ENCODE measurements around the gene UGT1A7.

The UGT1A7 gene

DNA sequence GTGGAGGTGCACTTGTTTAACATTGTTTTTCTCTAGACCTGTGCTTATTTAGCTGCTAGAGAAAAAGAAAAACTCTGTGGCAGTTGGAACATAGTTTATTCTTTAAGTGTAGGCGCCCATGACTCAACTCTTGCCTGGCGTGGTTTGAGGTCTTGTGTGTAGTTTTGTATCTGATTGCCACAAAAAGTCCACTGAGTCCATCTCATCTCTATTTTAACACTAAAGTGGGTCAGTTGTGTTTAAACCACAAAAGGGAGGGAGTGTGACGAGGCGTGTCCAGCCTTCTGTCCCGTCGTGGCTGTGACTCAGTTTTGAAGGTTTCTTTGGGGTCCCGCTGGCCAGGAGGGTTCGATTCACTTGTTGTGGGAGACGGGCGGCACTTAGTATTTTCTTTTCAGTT, 25.3 kb upstream of the UGT1A7 start:
- Histone ChIP-seq H3K36me3 (ENCODE audit: control insufficient read depth, insufficient read depth, low read length) (no peaks in the 10 kb centered on the region), H3K9me3 (ENCODE audit: control insufficient read depth, insufficient read depth, low read length) (no peaks in the 10 kb centered on the region), H3K27me3 (ENCODE audit: control insufficient read depth, insufficient read depth, low read length) (no peaks in the 10 kb centered on the region), H3K4me1 (ENCODE audit: control insufficient read depth, insufficient read depth, low read length) (no peaks in the 10 kb centered on the region), H3K27ac (ENCODE audit: low read length) (no peak overlapping the region), H3K4me3 (ENCODE audit: low read length) (no peak overlapping the region)
- no peak for DNase-seq (ENCODE audit: low read depth, low spot score)
- no CpG with 5 or more reads among the region's 10 CpGs for WGBS (ENCODE audit: insufficient coverage, insufficient read length)

DNA sequence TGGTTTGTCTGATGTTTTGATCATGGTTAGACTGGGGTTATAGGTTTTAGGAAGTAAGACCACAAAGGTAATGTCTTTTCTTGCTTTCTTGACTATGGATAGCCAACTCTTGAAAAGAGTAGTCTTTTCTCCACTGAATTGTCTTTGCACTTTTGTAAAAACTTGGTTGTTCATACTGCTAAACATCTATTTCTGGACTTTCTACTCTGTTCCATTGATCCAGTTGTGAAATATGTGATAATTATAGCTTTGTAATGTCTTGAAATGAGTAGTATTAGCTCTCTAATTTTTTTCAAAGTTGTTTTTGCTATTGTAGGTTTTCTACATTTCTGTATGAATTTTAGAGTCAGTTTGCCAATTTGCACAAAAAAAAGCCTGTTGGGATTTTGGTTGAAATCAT, 23.1 kb upstream of the UGT1A7 start:
- H3K9me3 ChIP-seq (ENCODE audit: control insufficient read depth, insufficient read depth, low read length): no peaks in the 10 kb centered on the region
- H3K27ac ChIP-seq (ENCODE audit: low read length): no peak overlapping the region
- no peak overlapping the region for H3K4me3 ChIP-seq (ENCODE audit: low read length)
- H3K36me3 ChIP-seq (ENCODE audit: control insufficient read depth, insufficient read depth, low read length): no peaks in the 10 kb centered on the region
- H3K4me1 ChIP-seq (ENCODE audit: control insufficient read depth, insufficient read depth, low read length): no peaks in the 10 kb centered on the region
- no peak for DNase-seq (ENCODE audit: low read depth, low spot score)
- no peaks in the 10 kb centered on the region for H3K27me3 ChIP-seq (ENCODE audit: control insufficient read depth, insufficient read depth, low read length)

DNA sequence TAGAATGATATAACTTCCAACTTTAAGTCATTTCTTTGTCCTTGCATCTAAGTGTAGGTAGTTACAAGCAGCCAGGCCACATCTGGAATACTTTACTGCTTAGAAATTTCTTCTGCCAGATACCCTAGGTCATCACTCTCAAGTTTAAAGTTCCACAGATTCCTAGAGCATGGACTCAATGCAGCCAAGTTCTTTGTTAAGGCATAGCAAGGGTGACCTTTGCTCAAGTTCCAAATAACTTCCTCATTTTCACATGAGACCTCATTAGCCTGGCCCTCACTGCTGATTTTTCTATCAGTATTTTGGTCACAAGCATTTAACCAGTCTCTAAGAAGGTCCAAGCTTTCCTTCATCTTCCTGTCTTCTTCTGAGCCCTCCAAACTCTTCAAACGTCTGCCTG, 17.8 kb upstream of the UGT1A7 start:
- no CpG with 5 or more reads among the region's 1 CpG for WGBS (ENCODE audit: insufficient coverage, insufficient read length)
- Histone ChIP-seq H3K36me3 (ENCODE audit: control insufficient read depth, insufficient read depth, low read length) (no peaks in the 10 kb centered on the region), H3K4me1 (ENCODE audit: control insufficient read depth, insufficient read depth, low read length) (no peaks in the 10 kb centered on the region), H3K9me3 (ENCODE audit: control insufficient read depth, insufficient read depth, low read length) (no peaks in the 10 kb centered on the region), H3K27me3 (ENCODE audit: control insufficient read depth, insufficient read depth, low read length) (no peaks in the 10 kb centered on the region), H3K4me3 (ENCODE audit: low read length) (no peak overlapping the region), H3K27ac (ENCODE audit: low read length) (no peak overlapping the region)
- DNase-seq (ENCODE audit: low read depth, low spot score): no peak

DNA sequence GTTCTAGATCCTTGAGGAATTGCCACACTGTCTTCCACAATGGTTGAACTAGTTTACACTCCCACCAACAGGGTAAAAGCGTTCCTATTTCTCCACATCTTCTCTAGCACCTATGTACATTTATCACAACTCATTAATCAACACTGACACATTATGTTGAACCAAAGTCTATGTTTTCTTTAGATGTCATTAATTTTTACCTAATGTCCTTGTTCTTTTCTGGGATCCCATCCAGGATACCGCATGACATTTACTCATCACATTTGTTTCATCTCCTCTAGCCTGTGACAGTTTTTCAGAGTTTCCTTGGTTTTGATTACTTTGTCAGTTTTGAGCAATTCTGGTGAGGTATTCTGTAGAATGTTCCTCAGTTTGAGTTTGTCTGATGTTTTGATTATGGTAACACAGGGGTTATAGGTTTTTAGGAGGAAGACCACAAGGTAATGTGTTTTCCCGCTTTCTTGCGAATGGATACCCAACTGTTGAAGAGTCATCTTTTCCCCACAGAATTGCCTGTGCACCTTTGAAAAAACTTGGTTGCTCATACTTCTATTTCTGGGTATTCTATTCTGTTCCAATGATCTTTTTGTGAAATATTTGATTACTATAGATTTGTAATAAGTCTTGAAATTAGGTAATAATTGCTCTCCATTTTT, 13.0 kb upstream of the UGT1A7 start:
- Histone ChIP-seq H3K27me3 (ENCODE audit: control insufficient read depth, insufficient read depth, low read length) (no peaks in the 10 kb centered on the region), H3K4me3 (ENCODE audit: low read length) (no peak overlapping the region), H3K36me3 (ENCODE audit: control insufficient read depth, insufficient read depth, low read length) (no peaks in the 10 kb centered on the region), H3K9me3 (ENCODE audit: control insufficient read depth, insufficient read depth, low read length) (no peaks in the 10 kb centered on the region), H3K27ac (ENCODE audit: low read length) (no peak overlapping the region), H3K4me1 (ENCODE audit: control insufficient read depth, insufficient read depth, low read length) (no peaks in the 10 kb centered on the region)
- DNase-seq (ENCODE audit: low read depth, low spot score): no peak
- no CpG with 5 or more reads among the region's 4 CpGs for WGBS (ENCODE audit: insufficient coverage, insufficient read length)

DNA sequence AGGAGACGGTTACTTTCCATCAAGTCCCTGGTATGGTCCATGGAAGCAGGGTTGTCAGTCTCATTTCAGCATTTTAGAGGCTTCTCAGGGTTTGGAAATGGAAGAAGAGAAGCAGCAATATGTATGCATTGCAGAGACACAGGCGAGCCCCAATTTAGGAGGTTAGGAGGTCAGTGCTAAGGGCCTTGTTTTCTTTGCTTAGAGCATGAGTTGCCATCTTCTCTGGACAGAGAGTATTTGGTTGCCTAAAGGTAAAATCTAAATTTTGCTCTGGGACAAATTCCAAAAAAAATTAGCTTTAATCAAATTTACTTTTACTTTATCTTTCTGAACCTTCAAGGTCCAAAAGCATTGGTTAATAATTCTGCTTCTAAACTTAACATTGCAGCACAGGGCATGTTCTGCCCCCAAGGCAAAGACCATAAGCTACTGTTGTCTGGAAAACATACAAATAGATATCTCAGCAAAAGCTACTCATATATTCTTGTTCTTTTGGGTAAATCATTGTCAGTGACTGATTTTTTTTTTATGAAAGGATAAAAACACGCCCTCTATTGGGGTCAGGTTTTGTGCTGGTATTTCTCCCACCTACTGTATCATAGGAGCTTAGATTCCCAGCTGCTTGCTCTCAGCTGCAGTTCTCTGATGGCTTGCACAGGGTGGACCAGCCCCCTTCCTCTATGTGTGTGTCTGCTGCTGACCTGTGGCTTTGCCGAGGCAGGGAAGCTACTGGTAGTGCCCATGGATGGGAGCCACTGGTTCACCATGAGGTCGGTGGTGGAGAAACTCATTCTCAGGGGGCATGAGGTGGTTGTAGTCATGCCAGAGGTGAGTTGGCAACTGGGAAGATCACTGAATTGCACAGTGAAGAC, 10.2 kb upstream of the UGT1A7 start, which contains the start of gene UGT1A9:
Gene UGT1A9 (plus strand): TSS at position 609 of the 872 bp plus-strand sequence. CDS start 37 bp downstream, at position 646.
- no CpG with 5 or more reads among the region's 5 CpGs for WGBS (ENCODE audit: insufficient coverage, insufficient read length)
- H3K4me3 ChIP-seq (ENCODE audit: low read length): no peak within 1 kb of the TSS
- H3K27ac ChIP-seq (ENCODE audit: low read length): no peak within 1 kb of the TSS
- DNase-seq (ENCODE audit: low read depth, low spot score): no peak
- no peaks in the 10 kb centered on the region for H3K9me3 ChIP-seq (ENCODE audit: control insufficient read depth, insufficient read depth, low read length)
- H3K27me3 ChIP-seq (ENCODE audit: control insufficient read depth, insufficient read depth, low read length): no peaks in the 10 kb centered on the region
- H3K36me3 ChIP-seq (ENCODE audit: control insufficient read depth, insufficient read depth, low read length): no peaks in the 10 kb centered on the region
- H3K4me1 ChIP-seq (ENCODE audit: control insufficient read depth, insufficient read depth, low read length): no peaks in the 10 kb centered on the region

DNA sequence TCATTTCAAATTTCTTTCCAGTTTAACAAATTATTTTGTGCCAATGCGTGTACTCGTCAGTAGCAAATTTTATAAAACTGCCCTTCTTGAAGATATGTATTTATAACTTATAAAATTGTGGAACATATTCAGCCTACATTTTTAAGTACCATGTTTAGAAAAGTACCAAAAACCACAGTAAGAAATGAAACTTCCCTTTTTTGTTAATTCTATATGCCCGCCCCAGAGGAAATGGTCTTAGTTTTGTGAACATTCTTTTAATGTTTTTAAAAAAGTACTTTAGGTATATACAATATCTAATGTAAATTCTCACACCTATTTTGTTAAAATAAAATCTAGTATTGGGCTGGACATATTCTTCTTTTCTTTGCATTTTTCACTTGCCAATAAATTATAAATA, 8.8 kb upstream of the UGT1A7 start:
- WGBS (ENCODE audit: insufficient coverage, insufficient read length): no CpG with 5 or more reads among the region's 3 CpGs

DNA sequence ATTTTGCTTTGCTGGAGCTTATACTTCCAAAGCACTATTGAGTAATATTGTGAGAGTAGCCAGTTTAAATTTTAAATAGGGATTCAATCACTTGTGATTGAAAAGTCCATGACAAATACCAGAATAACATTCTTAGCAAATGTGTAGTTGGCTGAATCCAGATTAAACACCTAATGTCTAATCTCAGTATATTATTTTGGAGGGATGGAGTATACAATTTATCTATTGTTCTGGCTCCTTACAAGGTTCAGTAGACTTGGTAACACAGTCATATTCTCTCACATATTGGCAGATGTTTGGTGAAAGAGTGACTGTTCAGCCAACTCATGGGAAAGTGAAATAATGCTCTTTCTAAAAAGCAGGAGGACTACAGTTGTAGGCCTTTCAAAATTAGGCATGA, 7.8 kb upstream of the UGT1A7 start:
- H3K27ac ChIP-seq (ENCODE audit: low read length): no peak overlapping the region
- no peaks in the 10 kb centered on the region for H3K4me1 ChIP-seq (ENCODE audit: control insufficient read depth, insufficient read depth, low read length)
- H3K27me3 ChIP-seq (ENCODE audit: control insufficient read depth, insufficient read depth, low read length): no peaks in the 10 kb centered on the region
- no peak for DNase-seq (ENCODE audit: low read depth, low spot score)
- H3K36me3 ChIP-seq (ENCODE audit: control insufficient read depth, insufficient read depth, low read length): no peaks in the 10 kb centered on the region
- no peaks in the 10 kb centered on the region for H3K9me3 ChIP-seq (ENCODE audit: control insufficient read depth, insufficient read depth, low read length)
- H3K4me3 ChIP-seq (ENCODE audit: low read length): no peak overlapping the region

More for the DNA sequence above, 8.8 kb upstream of the UGT1A7 start:
- no peaks in the 10 kb centered on the region for H3K36me3 ChIP-seq (ENCODE audit: control insufficient read depth, insufficient read depth, low read length)
- no peaks in the 10 kb centered on the region for H3K27me3 ChIP-seq (ENCODE audit: control insufficient read depth, insufficient read depth, low read length)
- no peak for DNase-seq (ENCODE audit: low read depth, low spot score)
- H3K9me3 ChIP-seq (ENCODE audit: control insufficient read depth, insufficient read depth, low read length): no peaks in the 10 kb centered on the region
- no peak overlapping the region for H3K27ac ChIP-seq (ENCODE audit: low read length)
- H3K4me3 ChIP-seq (ENCODE audit: low read length): no peak overlapping the region
- no peaks in the 10 kb centered on the region for H3K4me1 ChIP-seq (ENCODE audit: control insufficient read depth, insufficient read depth, low read length)

DNA sequence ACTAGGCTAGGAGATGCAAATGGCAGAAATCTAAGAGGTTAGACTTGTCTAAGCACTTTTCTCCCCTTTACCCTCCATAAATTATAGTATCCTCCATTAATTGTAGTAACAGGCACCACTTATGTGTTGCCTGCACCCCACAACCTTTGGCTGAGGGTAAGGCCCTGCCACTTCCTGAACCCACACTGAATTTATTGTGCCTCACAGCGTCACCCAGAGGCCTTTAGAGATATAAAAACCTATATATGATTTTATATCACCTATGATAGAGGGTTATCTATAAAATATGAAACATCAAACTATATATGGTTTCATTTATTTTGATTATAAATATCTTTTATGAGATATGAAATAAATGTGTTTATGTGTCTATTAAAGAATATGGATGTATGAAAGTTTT, 7.4 kb upstream of the UGT1A7 start:
- no peak overlapping the region for H3K27ac ChIP-seq (ENCODE audit: low read length)
- H3K4me1 ChIP-seq (ENCODE audit: control insufficient read depth, insufficient read depth, low read length): no peaks in the 10 kb centered on the region
- no peak for DNase-seq (ENCODE audit: low read depth, low spot score)
- no peaks in the 10 kb centered on the region for H3K27me3 ChIP-seq (ENCODE audit: control insufficient read depth, insufficient read depth, low read length)
- no peak overlapping the region for H3K4me3 ChIP-seq (ENCODE audit: low read length)
- no peaks in the 10 kb centered on the region for H3K36me3 ChIP-seq (ENCODE audit: control insufficient read depth, insufficient read depth, low read length)
- no CpG with 5 or more reads among the region's 1 CpG for WGBS (ENCODE audit: insufficient coverage, insufficient read length)
- H3K9me3 ChIP-seq (ENCODE audit: control insufficient read depth, insufficient read depth, low read length): no peaks in the 10 kb centered on the region

DNA sequence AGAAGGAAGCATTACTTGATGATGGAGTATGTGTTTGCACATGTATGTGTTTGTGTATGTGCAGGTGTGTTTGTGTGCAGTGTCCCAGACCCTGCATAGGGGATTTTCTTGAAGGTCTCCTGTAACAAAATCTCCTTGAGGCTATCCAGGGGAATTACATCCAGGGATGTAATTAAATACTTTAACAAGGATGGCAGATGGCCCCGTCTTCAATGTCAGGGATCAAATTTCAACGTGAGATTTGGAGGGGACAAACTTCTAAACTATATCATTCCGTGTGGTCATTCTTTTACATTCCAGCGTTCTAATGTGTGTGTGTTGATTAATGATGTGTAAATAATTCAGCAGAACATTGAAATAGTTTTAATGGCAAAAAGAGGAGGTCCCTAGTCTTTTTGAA, 6.7 kb upstream of the UGT1A7 start:
- no peak for DNase-seq (ENCODE audit: low read depth, low spot score)
- Histone ChIP-seq H3K4me1 (ENCODE audit: control insufficient read depth, insufficient read depth, low read length) (no peaks in the 10 kb centered on the region), H3K27me3 (ENCODE audit: control insufficient read depth, insufficient read depth, low read length) (no peaks in the 10 kb centered on the region), H3K9me3 (ENCODE audit: control insufficient read depth, insufficient read depth, low read length) (no peaks in the 10 kb centered on the region), H3K36me3 (ENCODE audit: control insufficient read depth, insufficient read depth, low read length) (no peaks in the 10 kb centered on the region), H3K27ac (ENCODE audit: low read length) (no peak overlapping the region), H3K4me3 (ENCODE audit: low read length) (no peak overlapping the region)
- WGBS (ENCODE audit: insufficient coverage, insufficient read length): no CpG with 5 or more reads among the region's 4 CpGs

DNA sequence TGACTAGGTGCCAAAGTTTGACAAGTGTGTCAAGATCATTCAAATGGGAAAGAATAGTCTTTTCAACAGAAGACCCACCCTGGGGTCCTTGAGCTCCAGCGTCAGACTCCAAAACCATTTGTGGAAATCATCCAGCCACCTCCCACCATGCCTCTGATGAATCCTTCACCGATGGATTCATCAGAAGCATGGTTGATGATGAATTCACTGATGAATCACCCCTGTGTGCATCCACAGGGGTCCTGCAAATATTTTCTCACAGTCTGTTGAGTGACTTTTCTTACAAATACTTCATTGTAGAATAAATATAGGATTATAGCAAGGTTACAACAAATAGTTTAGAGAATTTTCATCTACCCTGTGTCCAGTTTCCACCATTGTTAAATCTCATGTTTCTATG, 5.7 kb upstream of the UGT1A7 start:
- no peaks in the 10 kb centered on the region for H3K9me3 ChIP-seq (ENCODE audit: control insufficient read depth, insufficient read depth, low read length)
- H3K27ac ChIP-seq (ENCODE audit: low read length): no peak overlapping the region
- no peak for DNase-seq (ENCODE audit: low read depth, low spot score)
- no peaks in the 10 kb centered on the region for H3K4me1 ChIP-seq (ENCODE audit: control insufficient read depth, insufficient read depth, low read length)
- H3K36me3 ChIP-seq (ENCODE audit: control insufficient read depth, insufficient read depth, low read length): no peaks in the 10 kb centered on the region
- H3K27me3 ChIP-seq (ENCODE audit: control insufficient read depth, insufficient read depth, low read length): no peaks in the 10 kb centered on the region
- WGBS (ENCODE audit: insufficient coverage, insufficient read length): no CpG with 5 or more reads among the region's 2 CpGs
- no peak overlapping the region for H3K4me3 ChIP-seq (ENCODE audit: low read length)

DNA sequence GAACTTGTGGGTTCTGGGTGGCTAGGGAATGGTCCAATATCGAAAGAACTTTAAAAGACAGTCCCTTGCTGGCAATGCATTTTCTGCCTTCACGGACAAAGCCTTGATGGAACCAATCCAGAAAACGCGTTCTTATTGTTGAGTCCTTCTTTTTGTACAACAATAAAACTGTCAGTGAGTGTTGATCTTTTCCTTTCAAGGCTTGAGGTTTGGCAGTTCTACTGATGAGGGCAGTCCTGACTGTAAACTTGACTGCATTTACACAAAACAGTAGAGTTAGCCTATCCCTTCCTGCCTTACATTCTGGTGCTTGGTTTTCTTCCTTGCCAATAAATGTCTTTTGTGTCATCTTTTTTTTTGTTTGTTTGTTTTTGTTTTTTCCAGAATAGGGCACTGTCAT, 2.5 kb upstream of the UGT1A7 start:
- no CpG with 5 or more reads among the region's 4 CpGs for WGBS (ENCODE audit: insufficient coverage, insufficient read length)
- no peak for DNase-seq (ENCODE audit: low read depth, low spot score)
- Histone ChIP-seq H3K4me1 (ENCODE audit: control insufficient read depth, insufficient read depth, low read length) (no peaks in the 10 kb centered on the region), H3K27me3 (ENCODE audit: control insufficient read depth, insufficient read depth, low read length) (no peaks in the 10 kb centered on the region), H3K4me3 (ENCODE audit: low read length) (no peak overlapping the region), H3K27ac (ENCODE audit: low read length) (no peak overlapping the region), H3K9me3 (ENCODE audit: control insufficient read depth, insufficient read depth, low read length) (no peaks in the 10 kb centered on the region), H3K36me3 (ENCODE audit: control insufficient read depth, insufficient read depth, low read length) (no peaks in the 10 kb centered on the region)
